NCI-H524 (cell line): Measurements from ENCODE around the gene MPV17L2.

Experiments used
- DNase-seq, 2 experiments: peaks; one replicate each; lab custom pipeline; 2025; lab: John Stamatoyannopoulos, UW

The MPV17L2 gene

DNA sequence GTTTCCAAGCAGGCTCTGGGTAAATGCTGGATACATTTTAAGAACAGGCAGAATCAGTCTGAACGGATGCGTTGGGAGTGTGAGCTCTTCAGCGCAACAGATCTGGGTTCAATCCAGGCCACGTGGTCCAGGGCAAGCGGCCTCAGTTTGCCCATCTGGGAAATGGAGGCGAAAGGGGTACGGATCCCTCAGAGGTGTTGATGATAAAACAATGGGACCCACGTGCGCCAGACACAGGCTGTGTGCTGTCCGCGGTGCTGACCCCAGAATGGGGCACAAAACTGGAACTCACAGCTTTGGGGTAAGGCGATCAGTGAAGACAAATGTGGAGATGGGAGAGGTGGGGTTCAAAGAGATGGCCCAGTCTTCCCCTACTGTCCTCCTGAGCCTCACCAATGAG lies 46.3 kb downstream of the MPV17L2 start:
- no peak for DNase-seq

DNA sequence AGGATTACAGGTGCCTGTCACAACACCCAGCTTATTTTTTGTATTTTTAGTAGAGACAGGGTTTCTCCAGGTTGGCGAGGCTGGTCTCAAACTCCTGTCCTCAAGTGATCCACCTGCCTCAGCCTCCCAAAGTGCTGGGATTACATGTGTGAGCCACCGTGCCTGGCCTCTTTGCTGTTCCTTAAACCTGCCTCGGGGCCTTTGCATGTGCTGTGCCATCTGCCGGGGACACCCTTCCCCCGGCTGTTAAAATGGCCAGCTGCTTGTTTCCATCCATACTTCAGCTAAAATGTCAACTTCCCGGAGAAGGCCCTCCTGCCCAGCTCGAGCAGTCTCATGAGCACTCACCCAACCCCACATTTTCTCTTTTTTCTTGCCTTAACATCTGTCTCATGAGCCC lies 52.3 kb downstream of the MPV17L2 start:
- no peak for DNase-seq
